ENCODE data around the gene TP73.

The TP73 gene

GRCh38 chr1:3691421-3692204 is 39.3 kb downstream of the TP73 start:
- no peak for DNase-seq

GRCh38 chr1:3692598-3692997 is 40.3 kb downstream of the TP73 start:
- no peak for DNase-seq

GRCh38 chr1:3693321-3693720 is 41.0 kb downstream of the TP73 start:
- no peak for DNase-seq

GRCh38 chr1:3695326-3696217 is 43.3 kb downstream of the TP73 start:
- DNase-seq = no peak

- DNase-seq = no peak
These were observed 44.4 kb downstream of the TP73 start for GRCh38 chr1:3696689-3697088.

GRCh38 chr1:3697104-3697503 is 44.8 kb downstream of the TP73 start:
- no peak for DNase-seq

- DNase-seq = no peak
These were observed 45.5 kb downstream of the TP73 start for GRCh38 chr1:3697810-3698209.

- DNase-seq = no peak
These were observed 46.5 kb downstream of the TP73 start for GRCh38 chr1:3698660-3699408.

- no peak for DNase-seq
These were observed 47.3 kb downstream of the TP73 start for GRCh38 chr1:3699596-3699995.

GRCh38 chr1:3700631-3701030 is 48.3 kb downstream of the TP73 start:
- DNase-seq = no peak

GRCh38 chr1:3702528-3702927 is 50.2 kb downstream of the TP73 start:
- DNase-seq = no peak

GRCh38 chr1:3702990-3703728 is 50.8 kb downstream of the TP73 start:
- no peak for DNase-seq

GRCh38 chr1:3703786-3704371 is 51.6 kb downstream of the TP73 start:
- no peak for DNase-seq

GRCh38 chr1:3705341-3705950 is 53.1 kb downstream of the TP73 start:
- DNase-seq = no peak

GRCh38 chr1:3706651-3707297 is 54.5 kb downstream of the TP73 start:
- no peak for DNase-seq

- no peak for DNase-seq
These were observed 55.1 kb downstream of the TP73 start for GRCh38 chr1:3707298-3707938.

GRCh38 chr1:3707939-3708328 is 55.6 kb downstream of the TP73 start:
- no peak for DNase-seq

- DNase-seq = no peak
These were observed 56.5 kb downstream of the TP73 start for GRCh38 chr1:3708791-3709190.

GRCh38 chr1:3710251-3710650 is 57.9 kb downstream of the TP73 start:
- no peak for DNase-seq

- no peak for DNase-seq
These were observed 59.1 kb downstream of the TP73 start for GRCh38 chr1:3711381-3711779.
